ENCODE results near the gene EHD1.

EHD1 gene

DNA sequence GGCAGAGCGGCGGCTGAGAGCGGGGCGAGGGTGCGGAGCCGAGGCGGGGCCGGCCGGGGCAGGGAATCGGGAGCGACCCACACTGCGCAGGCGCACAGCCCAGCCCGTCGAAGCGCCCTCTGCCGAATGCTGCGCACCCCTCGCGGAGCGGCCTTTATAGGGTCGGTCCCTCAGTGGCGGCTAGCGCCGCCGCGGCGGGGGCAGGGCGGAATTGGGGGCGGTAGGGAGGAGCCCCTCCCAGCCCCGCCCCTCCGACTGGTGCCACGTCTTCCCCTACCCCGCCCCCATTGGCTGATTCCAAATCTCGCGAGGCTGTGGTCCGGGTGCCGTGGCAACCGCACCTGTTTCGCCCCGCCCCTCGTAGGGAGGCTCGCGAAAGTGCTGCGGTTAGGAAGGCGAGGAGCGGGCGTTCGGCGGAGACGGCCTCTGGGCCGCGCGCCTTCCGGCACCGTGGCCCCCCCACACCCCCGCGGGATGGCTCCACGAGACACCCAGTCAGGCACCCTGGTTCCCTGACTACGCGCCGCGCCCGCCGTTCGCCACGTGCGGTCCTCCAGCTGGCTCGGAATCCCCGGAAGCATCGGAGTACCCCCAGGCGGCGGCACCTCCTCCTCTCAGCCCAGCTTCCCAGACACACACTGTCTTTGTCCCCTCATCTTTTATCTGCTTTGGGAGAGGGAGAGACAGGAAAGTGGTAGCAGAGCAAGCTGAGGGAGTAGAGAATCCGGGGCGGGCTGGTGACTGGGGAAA, at the start of gene EHD1:
Gene EHD1, minus strand, starts transcription at position 128 of the 750 bp plus-strand sequence. CDS start 157 bp downstream, outside the sequence.
- peak; percentile 98 to 100 (median 99) for DNase-seq (ENCODE audit: low read depth in 3 of 3, low spot score in 1 of 3)

DNA sequence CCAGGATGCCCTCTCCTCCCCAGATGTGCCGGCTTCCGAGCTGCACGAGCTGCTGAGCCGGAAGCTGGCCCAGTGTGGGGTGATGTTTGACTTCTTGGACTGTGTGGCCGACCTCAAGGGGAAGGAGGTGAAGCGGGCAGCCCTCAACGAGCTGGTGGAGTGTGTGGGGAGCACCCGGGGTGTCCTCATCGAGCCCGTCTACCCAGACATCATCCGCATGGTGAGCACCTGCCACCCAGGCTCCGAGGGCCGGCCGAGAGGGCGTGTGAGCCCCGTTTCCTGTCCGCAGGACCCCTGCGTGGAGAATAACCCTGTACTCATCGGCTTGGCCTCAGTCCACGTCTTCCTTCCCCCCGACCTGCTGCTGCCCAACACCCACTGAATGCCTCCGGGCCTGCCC, 48.3 kb upstream of the EHD1 start:
- no peak for DNase-seq (ENCODE audit: low read depth in 3 of 3, low spot score in 1 of 3)

- no peak for DNase-seq (ENCODE audit: low read depth in 3 of 3, low spot score in 1 of 3)
These were observed 47.4 kb upstream of the EHD1 start for GRCh38 chr11:64925536-64926436.

GRCh38 chr11:64924910-64925284, 46.5 kb upstream of the EHD1 start:
- no peak for DNase-seq (ENCODE audit: low read depth in 3 of 3, low spot score in 1 of 3)

DNA sequence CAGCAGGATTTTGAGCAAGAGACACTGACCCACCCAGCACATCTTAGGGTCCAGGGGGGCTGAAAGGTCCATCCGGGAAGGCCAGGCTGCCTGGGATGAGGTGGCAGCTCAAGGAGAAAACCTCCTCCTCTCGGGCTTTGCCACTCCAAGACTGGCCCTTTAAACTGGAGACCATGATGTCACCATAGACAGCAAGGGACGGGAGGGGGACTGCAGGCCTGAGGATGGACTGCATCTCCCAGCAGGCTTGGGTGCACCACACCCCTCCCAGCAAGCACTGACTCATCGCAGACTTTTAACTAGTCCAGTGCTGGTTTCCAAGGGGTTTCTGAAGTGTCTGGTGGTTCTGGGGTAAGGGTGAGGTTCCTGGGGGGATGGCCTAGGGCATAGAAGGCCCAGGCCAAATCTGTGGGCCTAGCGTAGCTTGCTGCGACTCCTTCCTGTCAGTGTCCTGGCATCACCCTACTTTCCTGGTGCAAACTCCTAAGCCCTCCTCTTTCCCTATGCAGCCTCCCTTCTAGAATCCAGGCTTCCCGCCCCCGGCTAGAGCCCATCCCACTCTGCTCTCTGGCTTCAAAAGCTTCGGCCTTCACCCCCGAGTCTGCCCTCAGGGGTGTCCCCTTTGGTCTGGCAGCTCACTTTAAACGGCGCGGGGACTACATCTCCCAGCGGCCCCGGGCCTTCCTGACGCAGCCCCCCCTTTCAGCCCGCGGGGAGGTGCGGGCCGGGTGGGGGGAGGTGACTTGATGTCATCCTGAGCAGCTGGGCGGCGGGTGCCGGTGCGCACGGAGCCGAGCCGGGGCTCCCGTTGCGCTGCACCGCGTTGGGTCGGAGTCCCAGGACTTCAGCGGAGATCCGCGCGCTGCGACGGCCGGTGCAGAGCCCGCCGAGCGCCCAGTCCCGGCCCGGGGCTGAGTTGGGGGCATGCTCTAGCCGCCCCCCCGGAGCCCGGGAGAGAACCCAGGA, 45.8 kb upstream of the EHD1 start, which contains the start of gene PPP2R5B:
Gene PPP2R5B, plus strand, starts transcription at position 746 of the 966 bp plus-strand sequence. CDS start 1,046 bp downstream, outside the sequence.
- peak; percentile 69 to 81 (median 78) for DNase-seq (ENCODE audit: low read depth in 3 of 3, low spot score in 1 of 3)

DNA sequence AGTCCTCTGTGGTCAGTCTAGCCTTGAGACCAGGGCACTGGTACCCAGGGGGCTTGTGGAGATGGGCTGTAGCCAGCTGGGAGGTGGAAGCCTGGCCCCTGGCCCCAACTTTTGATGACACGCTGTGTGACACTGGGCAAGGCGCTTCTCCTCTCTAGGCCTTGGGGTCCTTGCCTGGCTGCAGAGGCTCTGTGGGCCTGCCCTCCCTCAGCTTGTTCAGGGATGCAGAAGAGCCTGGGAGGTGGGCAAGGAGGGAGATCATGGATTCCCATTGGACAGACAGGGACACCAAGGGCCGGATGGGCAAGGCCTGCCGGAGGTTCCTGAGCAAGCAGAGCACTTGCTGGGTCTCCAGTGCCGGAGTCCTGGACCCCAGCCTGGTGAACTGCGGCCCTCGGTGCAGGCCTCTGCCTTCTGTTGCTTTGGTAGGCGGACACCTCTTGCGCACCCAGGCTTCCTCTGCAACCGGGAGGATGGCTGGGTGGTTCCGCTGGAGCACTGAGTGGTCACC, 44.8 kb upstream of the EHD1 start:
- DNase-seq (ENCODE audit: low read depth in 3 of 3, low spot score in 1 of 3) = no peak

DNA sequence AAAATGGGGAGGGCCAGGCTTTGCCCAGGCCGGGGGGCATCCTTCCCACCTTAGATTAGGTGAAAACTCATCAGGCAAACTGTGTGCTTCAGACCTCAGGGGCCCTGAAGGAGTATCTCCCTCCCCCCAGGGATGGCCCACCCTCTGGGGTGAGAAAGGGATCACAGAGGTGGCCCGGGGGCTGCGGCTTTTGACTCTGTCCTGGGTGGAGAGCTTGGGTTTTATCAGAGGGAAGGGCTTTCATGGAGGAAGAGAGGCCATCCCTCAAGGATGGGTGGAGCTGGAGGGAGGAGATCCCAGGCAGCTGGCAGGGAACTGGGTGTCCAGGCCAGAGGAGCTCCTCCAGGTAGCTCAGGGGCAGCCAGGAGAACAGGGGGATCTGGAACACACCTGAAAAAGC, 43.0 kb upstream of the EHD1 start:
- no peak for DNase-seq (ENCODE audit: low read depth in 3 of 3, low spot score in 1 of 3)

GRCh38 chr11:64920124-64920523, 41.7 kb upstream of the EHD1 start:
- no peak for DNase-seq (ENCODE audit: low read depth in 3 of 3, low spot score in 1 of 3)

GRCh38 chr11:64919627-64920026, 41.2 kb upstream of the EHD1 start:
- DNase-seq (ENCODE audit: low read depth in 3 of 3, low spot score in 1 of 3) = no peak

GRCh38 chr11:64918017-64918416, 39.6 kb upstream of the EHD1 start:
- no peak for DNase-seq (ENCODE audit: low read depth in 3 of 3, low spot score in 1 of 3)

DNA sequence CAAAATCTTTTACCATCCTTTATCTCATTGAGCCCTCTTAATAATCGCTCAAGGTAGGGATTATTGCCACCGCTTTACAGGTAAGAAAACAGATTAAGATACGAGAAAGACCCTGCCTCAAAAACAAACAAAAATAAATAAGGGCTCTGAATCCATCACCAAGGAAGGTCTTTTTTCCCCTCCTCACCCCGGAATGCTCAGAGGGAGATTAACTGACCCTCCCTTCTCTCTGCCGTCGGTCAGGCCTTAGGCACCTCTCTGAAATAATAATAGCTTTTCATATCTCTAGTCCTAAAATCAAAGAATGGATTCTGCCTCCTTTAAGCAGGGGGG, 39.2 kb upstream of the EHD1 start:
- DNase-seq (ENCODE audit: low read depth in 3 of 3, low spot score in 1 of 3) = no peak

GRCh38 chr11:64916775-64917662, 38.6 kb upstream of the EHD1 start, which contains the start of gene ATG2A:
Gene ATG2A, minus strand, starts transcription at chr11:64917209. Its CDS starts 74 bp downstream, at chr11:64917135.
- peak; percentile 95 to 98 (median 98) for DNase-seq (ENCODE audit: low read depth in 3 of 3, low spot score in 1 of 3)

GRCh38 chr11:64916040-64916774, 37.8 kb upstream of the EHD1 start:
- no peak for DNase-seq (ENCODE audit: low read depth in 3 of 3, low spot score in 1 of 3)

GRCh38 chr11:64915376-64915887, 37.0 kb upstream of the EHD1 start:
- no peak for DNase-seq (ENCODE audit: low read depth in 3 of 3, low spot score in 1 of 3)

- no peak for DNase-seq (ENCODE audit: low read depth in 3 of 3, low spot score in 1 of 3)
These were observed 35.7 kb upstream of the EHD1 start for GRCh38 chr11:64914123-64914522.

GRCh38 chr11:64913171-64913727, 34.8 kb upstream of the EHD1 start:
- no peak for DNase-seq (ENCODE audit: low read depth in 3 of 3, low spot score in 1 of 3)

DNA sequence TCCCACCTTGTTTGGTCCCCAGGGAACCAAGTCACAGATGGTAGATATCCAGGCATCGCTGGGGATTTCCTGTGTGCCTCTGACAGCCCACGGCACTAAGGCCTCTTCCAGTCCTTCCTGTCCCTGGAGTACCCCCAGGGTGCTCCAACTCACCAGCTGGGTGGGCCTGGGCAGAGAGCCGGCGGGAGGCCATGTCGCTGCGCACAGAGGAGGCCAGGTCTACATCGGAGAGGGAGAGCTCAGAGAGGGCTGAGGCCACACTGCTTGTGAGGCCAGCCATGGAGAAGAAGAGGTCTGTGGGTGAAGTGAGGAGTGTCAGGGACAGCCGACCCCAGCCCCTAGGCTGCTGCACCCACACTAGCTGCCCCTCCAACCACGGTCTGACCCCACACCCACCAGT, 33.3 kb upstream of the EHD1 start:
- DNase-seq (ENCODE audit: low read depth in 3 of 3, low spot score in 1 of 3) = no peak

- no peak for DNase-seq (ENCODE audit: low read depth in 3 of 3, low spot score in 1 of 3)
These were observed 32.7 kb upstream of the EHD1 start for GRCh38 chr11:64911142-64911541.

Data from stimulated activated CD4-positive, alpha-beta T cell treated with anti-CD3 and anti-CD28 coated beads, TNF-alpha, amount 100 ng/mL, for 1 hour (primary cell).